GM19467 (cell line): ENCODE measurements around the gene IGSF11.
"Not testable (repeated sequence)": the region's sequence is repeated elsewhere in the genome, so short reads cannot be mapped to it uniquely, and the experiment has no call there.

Source experiments
- ATAC-seq: cut with Tn5 transposase; IDR thresholded peaks from one replicate; pipeline ENCODE4 v1.9.1; 2021; ENCODE audit warnings: mild to moderate bottlenecking, moderate library complexity; ENCODE audit not compliant: unreplicated experiment

IGSF11 gene

GRCh38 chr3:118886708-118887107, 147.9 kb downstream of the IGSF11 start:
- ATAC-seq = no peak

- ATAC-seq = peak; percentile 80
Observed at GRCh38 chr3:118884748-118885206, 149.9 kb downstream of the IGSF11 start.

- peak; percentile 52 for ATAC-seq
Observed at GRCh38 chr3:118882353-118882947, 152.2 kb downstream of the IGSF11 start.

- ATAC-seq = no peak
Observed at GRCh38 chr3:118868051-118868450, 166.6 kb downstream of the IGSF11 start.

GRCh38 chr3:118863731-118864322, 170.8 kb downstream of the IGSF11 start:
- peak; percentile 77 for ATAC-seq

GRCh38 chr3:118859950-118860349, 174.7 kb downstream of the IGSF11 start:
- ATAC-seq = no peak

- not testable (repeated sequence) for ATAC-seq
Observed at GRCh38 chr3:118851466-118852193, 183.0 kb downstream of the IGSF11 start.

- ATAC-seq = no peak
Observed at GRCh38 chr3:118850687-118851086, 184.0 kb downstream of the IGSF11 start.
